A549 (cell line): ENCODE measurements around the gene SORD. TPM values are rescaled to one million over a fixed set of nuclear protein-coding genes. Genes with fewer than 3 reads are reported as not detected.
"Not testable (repeated sequence)": the region's sequence is repeated elsewhere in the genome, so short reads cannot be mapped to it uniquely, and the experiment has no call there.

Source experiments
- ATAC-seq, 2 experiments: fragments of 200-7000 bp in 1 of 2; fragments of >200 bp in 1 of 2; cut with Nextera tagmentation in 1 of 2; cut with Tn5 transposase in 1 of 2; 3 replicates each; pipeline versions ENCODE4 v1.8.0 to v1.9.1; 2018 to 2020; ENCODE audit warnings: mild to moderate bottlenecking in 1 of 2, moderate library complexity in 1 of 2
- CTCF ChIA-PET: fragments of 300-600 bp; sonication (Branson Sonifier 250); formaldehyde crosslinking; extraction: SDS; loops from one replicate; lab custom pipeline; 2021; ENCODE audit warnings: antibody characterized with exemption, inconsistent platforms; lab: Yijun Ruan, JAX
- POLR2A ChIA-PET: fragments of 350-600 bp; formaldehyde crosslinking; extraction: SDS; loops from one replicate; lab custom pipeline; 2021; ENCODE audit warnings: antibody characterized with exemption, inconsistent platforms; lab: Yijun Ruan, JAX
- DNase-seq, 2 experiments: peaks; one replicate each; pipeline versions ENCODE4 v3.0.0 to v3.0.0-alpha.2; 2011 to 2016; ENCODE audit warnings: low read depth in 1 of 2, low spot score in 1 of 2
- FAIRE-seq: peaks from 2 replicates; lab custom pipeline; 2011; peaks lifted over from hg19 to GRCh38; lab: Jason Lieb, UNC
- H3K27ac ChIP-seq, 2 experiments: fragments of >200 bp; sonication (Bioruptor Twin); formaldehyde crosslinking; 3 replicates each; pipeline ENCODE4 v1.5.1; 2016 to 2017
- H3K4me1 ChIP-seq: fragments of >200 bp; sonication (Bioruptor Twin); formaldehyde crosslinking; 3 replicates; pipeline ENCODE4 v1.6.1; 2016
- H3K4me2 ChIP-seq: fragments of >200 bp; sonication (Bioruptor Twin); formaldehyde crosslinking; 3 replicates; pipeline ENCODE4 v1.6.1; 2016
- H3K4me3 ChIP-seq: fragments of >200 bp; sonication (Bioruptor Twin); formaldehyde crosslinking; 3 replicates; pipeline ENCODE4 v1.5.1; 2016
- H3K9me3 ChIP-seq: fragments of >200 bp; sonication (Bioruptor Twin); formaldehyde crosslinking; 3 replicates; pipeline ENCODE4 v1.6.1; 2016
- HEYL ChIP-seq: fragments of 250-450 bp; sonication (Bioruptor Pico); IDR thresholded peaks from 2 replicates; pipeline ENCODE4 v1.8.0; 2021; ENCODE audit warnings: mild to moderate bottlenecking, moderate library complexity
- JUN ChIP-seq, 2 experiments: fragments of >200 bp; sonication (Bioruptor Twin); formaldehyde crosslinking; IDR thresholded peaks; 2 replicates in 1 of 2; 3 replicates in 1 of 2; pipeline ENCODE4 v1.6.1; 2016 to 2017
- MAX ChIP-seq: IDR thresholded peaks from 2 replicates; pipeline ENCODE4 v1.6.1; 2012
- NR3C1 ChIP-seq: fragments of >200 bp; sonication (Bioruptor Twin); formaldehyde crosslinking; IDR thresholded peaks from 3 replicates; pipeline ENCODE4 v1.6.1; 2017
- RARB ChIP-seq: fragments of 250-450 bp; sonication (Bioruptor Pico); IDR thresholded peaks from 2 replicates; pipeline ENCODE4 v1.8.0; 2021; ENCODE audit warnings: mild to moderate bottlenecking, moderate library complexity
- RCOR1 ChIP-seq: fragments of 150-350 bp; IDR thresholded peaks from 2 replicates; pipeline ENCODE4 v1.6.1; 2014; ENCODE audit warnings: antibody characterized with exemption, low read length, low read depth
- USF2 ChIP-seq: fragments of 450-650 bp; IDR thresholded peaks from 2 replicates; pipeline ENCODE4 v1.6.1; 2014; ENCODE audit warnings: antibody characterized with exemption
- ZFP36 ChIP-seq: fragments of 450-650 bp; IDR thresholded peaks from 2 replicates; pipeline ENCODE4 v1.6.1; 2014; ENCODE audit warnings: borderline replicate concordance; ENCODE audit not compliant: partially characterized antibody
- ZSCAN20 ChIP-seq: fragments of 250-450 bp; sonication (Bioruptor Pico); IDR thresholded peaks from 2 replicates; pipeline ENCODE4 v1.8.0; 2022; ENCODE audit warnings: mild to moderate bottlenecking, moderate library complexity
- whole genome bisulfite sequencing: methylation state at CpG from one replicate; pipeline ENCODE4 v1.1.6; 2017; ENCODE audit errors: missing lambda C conversion rate; 5-methylcytosine and 5-hydroxymethylcytosine counted together
- polyA plus RNA-seq, 4 experiments: library from polyadenylated mRNA; depleted of rRNA in 3 of 4; stranded (reverse); fragments of >200 nt; fragmentation: RNase III in 1 of 4; extraction: RNeasy Plus Mini Kit Qiagen cat#74134 plus additional on column Dnase treatment in 1 of 4; gene quantifications; 2 replicates in 3 of 4; 3 replicates in 1 of 4; pipeline ENCODE4 v1.2.3, GENCODE V29; 2011 to 2017
- TF ChIP-seq, protein P1 (sequence below): fragments of >200 bp; sonication (Bioruptor Twin); formaldehyde crosslinking; IDR thresholded peaks from 3 replicates; pipeline ENCODE4 v1.5.1; 2016

SORD gene
- polyA plus RNA-seq, 2 of the 4 experiments (the other 2 are of a cell fraction) = 37.6 to 49.8 TPM

DNA sequence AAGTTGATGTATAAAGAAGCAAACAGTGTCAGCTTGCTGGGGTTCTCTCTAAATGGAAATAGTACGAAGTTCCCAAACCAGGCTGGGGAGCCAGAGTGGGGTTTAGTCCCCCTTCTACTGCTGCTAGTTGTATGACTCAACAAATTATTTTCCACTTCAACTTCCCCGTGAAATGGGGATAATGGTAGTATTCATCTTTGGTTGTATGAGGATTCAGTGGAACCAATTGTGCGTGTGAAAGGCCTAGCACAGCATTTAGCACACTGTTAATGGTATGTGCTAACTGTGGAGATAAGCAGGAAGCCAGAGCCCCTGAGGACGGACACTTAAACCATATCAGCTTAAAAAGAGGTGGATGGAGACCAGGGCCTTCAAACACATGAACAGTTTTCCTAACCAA lies 4.2 kb downstream of the SORD start:
- 95% methylated on average over 4 of the region's 4 CpGs for WGBS
- Histone ChIP-seq H3K9me3 (no peaks in the 10 kb centered on the region), H3K4me1 (peaks cover 6% of the 10 kb centered on the region), H3K27ac (no peak overlapping the region), H3K4me3 (no peak overlapping the region), H3K4me2 (no peak overlapping the region)
- no peak for ATAC-seq
- DNase-seq = no peak
- no peak for FAIRE-seq
- CTCF ChIA-PET = interaction anchor here (2.8 kb wide), 1 partner anchor 11 kb away, joined by 8 read pairs; no protein-coding TSS in a partner anchor
- TF ChIP-seq JUN (IDR thresholded peaks at IDR 0.05) (no peak), ZFP36 (no peak), NR3C1 (no peak), MAX (no peak), RARB (CRISPR knock-in tag) (no peak), RCOR1 (no peak), ZSCAN20 (CRISPR knock-in tag) (no peak), USF2 (no peak)
- TF ChIP-seq, protein P1, sequence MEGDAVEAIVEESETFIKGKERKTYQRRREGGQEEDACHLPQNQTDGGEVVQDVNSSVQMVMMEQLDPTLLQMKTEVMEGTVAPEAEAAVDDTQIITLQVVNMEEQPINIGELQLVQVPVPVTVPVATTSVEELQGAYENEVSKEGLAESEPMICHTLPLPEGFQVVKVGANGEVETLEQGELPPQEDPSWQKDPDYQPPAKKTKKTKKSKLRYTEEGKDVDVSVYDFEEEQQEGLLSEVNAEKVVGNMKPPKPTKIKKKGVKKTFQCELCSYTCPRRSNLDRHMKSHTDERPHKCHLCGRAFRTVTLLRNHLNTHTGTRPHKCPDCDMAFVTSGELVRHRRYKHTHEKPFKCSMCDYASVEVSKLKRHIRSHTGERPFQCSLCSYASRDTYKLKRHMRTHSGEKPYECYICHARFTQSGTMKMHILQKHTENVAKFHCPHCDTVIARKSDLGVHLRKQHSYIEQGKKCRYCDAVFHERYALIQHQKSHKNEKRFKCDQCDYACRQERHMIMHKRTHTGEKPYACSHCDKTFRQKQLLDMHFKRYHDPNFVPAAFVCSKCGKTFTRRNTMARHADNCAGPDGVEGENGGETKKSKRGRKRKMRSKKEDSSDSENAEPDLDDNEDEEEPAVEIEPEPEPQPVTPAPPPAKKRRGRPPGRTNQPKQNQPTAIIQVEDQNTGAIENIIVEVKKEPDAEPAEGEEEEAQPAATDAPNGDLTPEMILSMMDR = no peak
- TF ChIP-seq, all 56 proteins: peak for 0
- POLR2A ChIA-PET = no interaction called here

GRCh38 chr15:45030743-45031142 lies 7.7 kb downstream of the SORD start:
- no peak overlapping the region for H3K4me2 ChIP-seq
- ChIA-PET CTCF (interaction anchor here (1.1 kb wide), 1 partner anchor 428 kb away, joined by 3 read pairs; no protein-coding TSS in a partner anchor), POLR2A (no interaction called here)
- ATAC-seq (no peak), DNase-seq (no peak), FAIRE-seq (no peak)
- H3K4me3 ChIP-seq = no peak overlapping the region
- no peaks in the 10 kb centered on the region for H3K9me3 ChIP-seq
- no peak overlapping the region for H3K27ac ChIP-seq
- no peak for TF ChIP-seq HEYL
- whole genome bisulfite sequencing = 100% methylated on average over 3 of the region's 3 CpGs
- no peaks in the 10 kb centered on the region for H3K4me1 ChIP-seq

GRCh38 chr15:45031522-45032028 lies 8.6 kb downstream of the SORD start:
- FAIRE-seq, DNase-seq, H3K4me3 ChIP-seq, H3K4me2 ChIP-seq, H3K4me1 ChIP-seq, H3K9me3 ChIP-seq, ATAC-seq, POLR2A ChIA-PET, H3K27ac ChIP-seq: not testable (repeated sequence)
- CTCF ChIA-PET = interaction anchor here (0.6 to 1.1 kb wide), 2 partner anchors 69 to 428 kb away, joined by 3 read pairs; no protein-coding TSS in a partner anchor
- WGBS = 90% methylated on average over 3 of the region's 4 CpGs

DNA sequence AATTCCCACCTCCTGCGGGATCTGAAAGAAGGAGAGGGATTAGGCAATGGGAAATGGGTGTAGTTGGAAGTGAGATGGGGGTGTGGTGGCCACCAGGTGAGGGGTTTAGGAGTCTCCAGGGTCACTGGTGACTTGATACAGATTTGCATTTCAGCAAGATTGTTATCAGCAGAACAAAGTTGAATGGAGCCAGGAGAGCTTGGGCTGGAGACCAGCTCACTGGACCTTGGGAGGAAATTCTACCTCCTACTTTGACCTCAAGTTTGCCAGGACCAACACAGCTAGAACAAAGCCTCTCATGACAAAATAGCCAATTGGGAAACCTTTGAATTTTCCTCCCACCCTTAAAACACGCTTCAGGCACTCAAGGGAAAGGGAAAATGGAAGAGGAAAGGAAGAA lies 9.5 kb downstream of the SORD start:
- FAIRE-seq, DNase-seq, H3K4me2 ChIP-seq, H3K9me3 ChIP-seq, ATAC-seq, H3K4me3 ChIP-seq, H3K27ac ChIP-seq, H3K4me1 ChIP-seq, CTCF ChIA-PET, POLR2A ChIA-PET: not testable (repeated sequence)
- WGBS = 93% methylated on average over 2 of the region's 2 CpGs

DNA sequence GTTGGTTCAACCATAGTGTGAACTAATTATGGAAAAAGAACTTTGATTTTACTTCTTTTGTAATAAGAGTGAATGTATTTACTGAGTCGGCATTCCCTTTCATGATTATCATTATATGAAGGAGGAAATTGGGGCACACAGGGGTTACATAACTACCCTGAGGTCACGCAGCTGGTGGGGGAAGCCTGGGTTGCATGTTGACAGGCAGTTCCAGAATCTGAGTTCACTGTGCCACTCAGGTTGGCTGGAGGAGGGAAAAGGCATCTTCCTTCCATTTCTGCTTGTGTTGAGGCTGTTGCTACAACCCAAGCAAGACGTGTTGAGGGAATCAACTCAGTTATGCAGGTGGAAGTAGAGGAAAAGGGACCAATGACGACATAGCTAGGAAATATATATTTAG lies 11.1 kb downstream of the SORD start:
- H3K4me3 ChIP-seq, H3K9me3 ChIP-seq, CTCF ChIA-PET, H3K4me1 ChIP-seq, ATAC-seq, H3K27ac ChIP-seq, FAIRE-seq, POLR2A ChIA-PET, H3K4me2 ChIP-seq, DNase-seq: not testable (repeated sequence)
- 84% methylated on average over 4 of the region's 4 CpGs for WGBS

- H3K4me1 ChIP-seq, FAIRE-seq, H3K4me3 ChIP-seq, ATAC-seq, DNase-seq, H3K27ac ChIP-seq, POLR2A ChIA-PET, H3K9me3 ChIP-seq, H3K4me2 ChIP-seq: not testable (repeated sequence)
- 97% methylated on average over 12 of the region's 56 CpGs for WGBS
- CTCF ChIA-PET = interaction anchor here (2.7 kb wide), 1 partner anchor 11 kb away, joined by 9 read pairs; the partner anchor contains the start of gene SORD
These were observed 11.8 kb downstream of the SORD start for GRCh38 chr15:45034600-45035375.
